Measurements from ENCODE around the gene RDH11.
A peak's percentile ranks its signal among the peaks of the same experiment; 100 is the strongest.
"Not testable (repeated sequence)": the region's sequence is repeated elsewhere in the genome, so short reads cannot be mapped to it uniquely, and the experiment has no call there.

The RDH11 gene

DNA sequence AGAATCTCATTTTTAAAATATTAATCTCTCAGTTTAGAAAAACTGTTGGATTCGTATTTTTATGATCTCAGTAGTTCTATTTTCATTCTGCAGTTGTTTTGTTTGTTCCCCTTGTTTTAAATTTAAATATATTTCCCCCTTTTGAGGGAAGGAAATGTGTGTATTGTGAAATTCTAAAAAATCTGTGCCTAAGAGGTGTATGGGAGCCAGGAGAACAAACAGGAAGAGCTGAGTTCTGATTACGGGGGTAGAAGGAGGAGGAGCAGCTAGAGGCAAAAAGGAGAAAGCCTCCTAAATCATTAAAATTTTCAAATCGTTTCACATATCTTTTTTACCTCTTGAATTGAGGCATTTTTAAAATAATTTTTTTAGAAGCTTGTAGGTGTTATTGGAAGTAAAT, 8.4 kb upstream of the RDH11 start:
- no peak for DNase-seq

- DNase-seq = not testable (repeated sequence)
These were observed 5.9 kb upstream of the RDH11 start, which contains the start of gene RDH12 for GRCh38 chr14:67701492-67701891. RDH12 (plus strand) TSS chr14:67701886; CDS start chr14:67722643, 20,757 bp downstream.

- no peak for DNase-seq
These were observed 2.6 kb upstream of the RDH11 start for GRCh38 chr14:67698179-67698578.

- DNase-seq = no peak
These were observed 1.4 kb upstream of the RDH11 start for GRCh38 chr14:67697006-67697405.

GRCh38 chr14:67694791-67695393, 672 bp downstream of the RDH11 start:
- peak; percentile 51 for DNase-seq

DNA sequence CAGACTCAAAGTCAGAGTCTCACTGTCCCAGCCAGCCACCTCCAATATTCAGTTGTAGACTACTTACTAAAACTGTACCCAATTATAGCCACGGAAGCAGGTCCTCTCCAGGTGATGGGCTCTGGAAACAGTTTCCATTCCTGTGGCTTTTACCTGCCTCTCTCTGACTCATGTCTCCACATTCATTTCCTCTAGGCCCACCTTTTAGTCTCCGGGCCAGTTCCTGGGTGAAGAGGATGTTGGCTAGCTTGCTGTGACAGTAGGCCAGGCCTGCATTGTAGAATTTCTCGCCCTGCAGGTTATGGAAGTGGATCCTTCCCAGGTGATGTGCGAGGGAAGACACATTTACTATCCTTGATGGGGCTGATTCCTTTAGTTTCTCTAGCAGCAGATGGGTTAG, 5.6 kb downstream of the RDH11 start:
- no peak for DNase-seq

GRCh38 chr14:67683842-67684241, 11.7 kb downstream of the RDH11 start:
- DNase-seq = no peak

DNA sequence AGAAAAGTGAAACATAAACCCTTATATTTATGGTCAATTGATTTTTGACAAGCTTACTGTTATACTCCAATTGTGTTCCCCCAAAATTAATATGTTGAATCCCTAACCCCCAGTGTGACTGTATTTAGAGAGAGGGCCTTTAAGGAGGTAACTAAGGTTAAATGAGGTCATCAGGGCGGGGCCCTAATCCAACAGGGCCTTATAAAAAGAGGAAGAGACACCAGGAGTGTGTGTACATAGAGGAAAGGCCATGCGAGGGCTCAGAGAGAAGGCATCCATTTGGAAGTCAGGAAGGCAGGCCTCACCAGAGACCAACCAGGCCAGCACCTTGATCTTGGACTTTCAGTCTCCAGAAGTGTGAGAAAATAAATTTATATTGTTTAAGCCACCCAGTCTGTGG, 14.6 kb downstream of the RDH11 start:
- peak; percentile 44 for DNase-seq

DNA sequence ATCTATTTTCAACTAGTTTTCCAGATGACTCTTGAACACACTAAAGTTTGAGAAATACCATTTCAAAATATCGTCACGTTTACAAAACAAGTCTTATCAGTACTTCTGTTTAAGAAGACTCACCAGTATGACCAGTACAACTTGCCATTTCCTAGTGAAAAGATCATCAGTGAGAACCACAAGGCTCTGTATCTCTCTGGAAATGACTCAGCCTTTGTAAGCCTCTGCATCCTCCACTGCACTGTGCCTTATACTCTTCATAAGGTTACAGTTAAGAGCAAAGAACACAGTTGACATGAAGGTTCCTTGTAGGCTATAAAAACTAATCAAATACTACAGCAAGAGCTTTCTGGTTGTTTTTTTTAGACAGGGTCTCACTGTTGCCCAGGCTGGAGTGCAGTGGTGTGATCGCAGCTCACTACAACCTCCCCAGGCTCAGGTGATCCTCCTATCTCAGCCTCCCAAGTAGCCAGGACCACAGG, 15.4 kb downstream of the RDH11 start:
- DNase-seq = no peak

DNA sequence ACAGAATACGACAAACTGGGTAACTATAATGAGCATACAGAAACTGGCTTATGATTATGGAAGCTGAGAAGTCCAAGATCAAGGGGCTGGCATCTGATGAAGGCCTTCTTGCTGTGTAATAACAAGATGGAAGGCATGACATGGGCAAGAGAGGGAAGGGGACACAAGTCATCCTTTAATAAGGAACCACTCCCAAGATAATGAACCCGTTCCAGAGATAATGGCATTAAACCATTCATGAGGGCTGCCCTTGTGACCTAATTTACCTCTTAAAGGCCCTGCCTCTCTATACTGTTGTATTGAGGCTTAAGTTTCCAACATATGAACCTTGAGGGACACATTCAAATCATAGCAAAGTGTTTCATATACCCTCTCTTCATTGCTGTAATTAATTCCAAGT, 16.6 kb downstream of the RDH11 start:
- no peak for DNase-seq

GRCh38 chr14:67675219-67675582, 20.4 kb downstream of the RDH11 start:
- no peak for DNase-seq

DNA sequence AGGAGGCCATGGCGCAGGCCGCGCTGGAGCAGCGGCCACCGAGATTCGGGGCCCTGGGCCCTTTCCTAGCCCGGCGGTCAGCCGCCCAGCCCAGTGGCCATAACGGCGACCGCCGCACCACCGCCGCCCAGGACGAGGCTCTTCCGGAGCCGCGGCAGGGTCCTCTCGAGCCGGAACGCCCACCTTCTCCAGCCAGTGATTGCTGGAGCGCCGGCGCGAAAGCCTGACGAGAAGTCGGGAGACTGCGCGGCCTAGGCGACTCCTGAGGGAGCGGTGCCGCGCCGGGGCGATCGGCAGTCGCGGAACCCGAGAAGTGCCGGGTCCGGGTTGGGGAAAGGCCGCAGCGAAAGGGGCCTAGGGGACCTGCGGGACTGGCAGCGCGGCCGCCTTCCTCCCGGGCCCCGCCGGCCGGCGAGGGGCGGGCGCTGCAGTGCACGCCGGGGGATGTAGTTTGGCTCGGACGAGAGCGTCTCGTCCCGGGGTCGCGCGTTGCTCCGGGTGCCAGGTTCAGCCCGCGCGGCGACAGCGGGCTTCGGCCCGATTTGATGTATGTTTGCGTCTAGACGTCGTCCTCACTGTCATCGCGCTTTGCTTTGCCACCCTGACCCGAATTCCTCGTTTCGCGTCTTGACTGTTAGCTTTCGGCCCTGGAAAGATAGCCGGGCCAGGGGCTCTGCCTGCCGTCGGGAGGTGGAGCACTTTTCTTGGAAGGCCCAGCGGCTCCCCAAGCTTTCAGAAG, 20.9 kb downstream of the RDH11 start, which contains the start of gene VTI1B:
TSS of gene VTI1B (minus strand) at position 153 of the 739 bp plus-strand sequence. CDS start at position 10, 143 bp downstream.
- peak; percentile 75 for DNase-seq

GRCh38 chr14:67674139-67674479, 21.5 kb downstream of the RDH11 start:
- DNase-seq = peak; percentile 27

GRCh38 chr14:67673451-67673850, 22.1 kb downstream of the RDH11 start:
- no peak for DNase-seq

DNA sequence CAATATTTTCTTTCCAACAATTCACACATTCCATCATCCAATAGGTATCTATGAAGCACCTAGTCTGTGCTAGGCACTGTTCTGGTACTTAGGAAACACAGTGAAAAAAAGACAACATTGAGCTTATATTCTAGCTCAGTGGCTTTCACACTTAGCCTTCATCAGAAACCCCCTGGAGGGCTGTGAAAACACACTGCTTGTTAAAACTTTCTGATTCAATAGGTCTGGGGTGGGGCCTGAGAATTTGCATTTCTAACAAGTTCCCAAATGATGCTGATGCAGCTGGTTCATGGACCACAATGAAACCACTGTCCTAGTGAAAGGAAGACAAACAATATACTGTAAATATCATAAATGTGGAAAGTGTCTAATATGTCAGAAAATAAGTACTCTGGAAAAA, 27.0 kb downstream of the RDH11 start:
- peak; percentile 4 for DNase-seq

DNA sequence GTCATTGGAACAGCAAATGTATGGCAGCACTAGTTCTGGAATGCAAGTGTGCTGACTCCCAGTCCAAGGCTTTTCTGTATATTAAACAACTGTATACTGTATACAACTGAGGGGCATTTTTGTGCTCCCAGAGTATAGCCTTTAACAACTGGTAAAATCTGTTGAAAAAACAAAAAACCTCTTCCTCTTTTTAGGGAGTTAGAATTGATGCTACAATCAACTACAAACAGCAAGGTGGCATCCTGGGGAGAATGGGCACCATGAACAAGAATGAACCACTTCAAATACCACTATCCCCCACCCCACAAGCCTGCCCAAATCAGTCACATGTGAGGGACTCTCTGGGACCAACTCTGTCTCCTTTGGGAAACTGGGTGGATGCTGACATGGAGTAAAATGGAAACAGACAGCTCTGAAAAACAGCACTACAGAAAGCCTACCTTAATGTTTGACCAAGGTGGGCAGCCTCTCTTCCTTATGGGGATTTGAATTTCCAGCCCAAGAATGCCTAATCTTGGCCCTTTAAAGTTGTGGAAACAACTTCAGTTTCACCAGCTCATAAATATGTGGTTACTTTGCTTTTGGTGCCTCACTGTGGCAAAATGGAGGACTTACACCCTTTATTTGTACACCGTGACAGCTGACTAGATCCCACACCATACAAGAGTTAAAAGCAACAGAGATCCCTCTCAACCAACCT, 28.7 kb downstream of the RDH11 start:
- peak; percentile 22 for DNase-seq

DNA sequence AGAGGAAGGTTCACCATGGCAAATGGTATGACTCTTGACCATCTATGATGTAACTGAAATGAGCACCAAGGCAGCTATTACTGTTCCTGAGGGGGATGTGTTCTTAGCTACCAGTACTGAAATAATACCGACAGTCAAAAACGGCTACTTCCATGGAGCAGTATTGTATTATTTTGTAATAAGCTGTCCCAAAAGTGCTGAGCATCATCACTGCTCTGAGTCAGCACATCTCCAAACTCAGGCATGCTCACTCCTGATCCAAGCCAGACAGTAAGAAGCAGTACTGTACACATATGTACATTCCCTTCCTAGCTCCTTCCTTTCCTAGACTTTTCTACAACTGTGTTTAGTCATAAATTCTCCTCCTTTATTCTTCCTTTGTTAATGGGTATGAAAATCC, 29.7 kb downstream of the RDH11 start:
- no peak for DNase-seq

- DNase-seq = no peak
These were observed 31.9 kb downstream of the RDH11 start for GRCh38 chr14:67663633-67664032.

DNA sequence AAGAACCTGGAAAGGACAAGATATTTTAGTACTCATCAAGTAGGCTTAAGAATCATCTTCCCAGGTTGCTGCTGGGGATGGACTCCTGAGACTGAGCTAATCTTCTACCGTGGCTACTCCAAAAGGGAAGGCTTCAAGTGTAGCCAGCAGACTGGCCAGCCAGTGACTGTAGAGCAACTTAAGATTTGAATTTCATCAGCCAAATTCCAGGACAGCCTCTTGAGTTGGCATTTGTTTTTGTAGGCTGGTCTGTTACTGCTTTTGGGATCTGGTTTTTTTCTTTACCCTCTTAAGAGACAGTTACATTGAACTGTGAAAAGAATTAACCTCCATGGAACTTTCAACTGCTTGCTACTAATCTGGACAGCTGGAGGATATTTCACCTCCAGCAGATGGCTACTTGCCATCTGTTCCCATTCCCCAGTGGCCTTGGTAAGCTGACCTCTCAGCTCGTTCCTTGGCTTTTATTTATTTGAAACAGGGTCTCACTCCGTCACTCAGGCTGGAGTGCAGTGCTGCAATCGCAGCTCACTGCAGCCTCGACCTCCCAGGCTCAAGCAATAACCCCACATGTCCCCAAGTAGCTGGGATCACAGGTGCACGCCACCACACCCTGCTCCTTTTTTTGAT, 41.8 kb downstream of the RDH11 start:
- DNase-seq = no peak

- no peak for DNase-seq
These were observed 43.4 kb downstream of the RDH11 start for GRCh38 chr14:67652189-67652588.

GRCh38 chr14:67650694-67651093, 44.9 kb downstream of the RDH11 start:
- no peak for DNase-seq

DNA sequence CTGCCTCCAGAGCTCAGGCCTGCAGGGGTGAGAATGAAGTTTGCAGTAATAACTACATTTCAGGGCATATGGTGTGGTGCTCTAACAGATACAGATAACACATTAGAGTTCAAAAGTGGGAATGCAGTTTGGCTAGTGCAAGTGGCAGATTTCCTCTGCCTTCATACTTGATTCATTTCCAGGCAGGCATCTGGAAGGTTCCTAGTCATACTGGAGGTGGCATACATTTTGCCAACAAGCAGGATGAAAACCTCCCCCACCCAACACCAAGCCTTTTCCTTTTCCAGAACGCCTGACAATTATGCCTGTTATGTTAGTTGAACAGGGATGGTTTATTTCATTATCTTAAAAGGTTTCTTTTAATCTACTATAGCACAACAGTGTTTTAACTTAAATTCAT, 45.4 kb downstream of the RDH11 start:
- DNase-seq = no peak

DNA sequence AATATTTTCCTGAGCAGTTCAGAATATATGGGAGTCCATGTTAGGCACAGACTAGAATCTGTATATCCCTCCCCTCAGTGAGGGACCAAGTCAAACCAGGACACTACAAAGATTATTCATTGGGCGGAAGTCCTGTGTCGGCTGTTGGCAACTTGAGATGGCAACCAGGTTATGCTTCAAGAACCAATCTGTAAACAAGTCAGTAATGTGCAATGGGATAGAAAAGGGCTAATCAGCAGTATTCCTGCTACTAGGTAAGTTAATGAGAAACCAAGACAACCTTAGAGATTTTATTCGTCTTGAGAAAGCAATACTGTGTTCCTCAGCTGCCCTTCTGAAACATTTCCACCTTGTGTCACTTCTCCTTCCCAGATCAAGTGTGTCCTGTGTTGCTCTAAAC, 49.4 kb downstream of the RDH11 start:
- no peak for DNase-seq

- DNase-seq = no peak
These were observed 50.1 kb downstream of the RDH11 start for GRCh38 chr14:67645414-67645813.

All from CD4-positive, alpha-beta T cell treated with Interferon gamma for 1 hour (primary cell).